Measurements from ENCODE around the gene C19orf67.

GRCh38 chr19:14073261-14073924 lies 12.2 kb downstream of the C19orf67 start:
- TF ChIP-seq POLR2AphosphoS5 (IDR thresholded peaks at IDR 0.05) (peak; percentile 38 to 81), CTCF (IDR thresholded peaks at IDR 0.05) (peak; percentile 37 to 85 (median 67)), EP300 (IDR thresholded peaks at IDR 0.05) (no peak), POLR2A (IDR thresholded peaks at IDR 0.05; ENCODE audit: low read depth) (no peak)
